ENCODE measurements around the gene ZCCHC2. TPM values are rescaled to one million over a fixed set of nuclear protein-coding genes. Genes with fewer than 3 reads are reported as not detected.

Gene ZCCHC2
- total and polyA plus RNA-seq, 9 of the 15 experiments (the other 6 are each of a cell fraction or from before 2014, with no cell fraction given) = 1.0 to 9.2 (median 6.0) TPM

- TF ChIP-seq, protein P1, sequence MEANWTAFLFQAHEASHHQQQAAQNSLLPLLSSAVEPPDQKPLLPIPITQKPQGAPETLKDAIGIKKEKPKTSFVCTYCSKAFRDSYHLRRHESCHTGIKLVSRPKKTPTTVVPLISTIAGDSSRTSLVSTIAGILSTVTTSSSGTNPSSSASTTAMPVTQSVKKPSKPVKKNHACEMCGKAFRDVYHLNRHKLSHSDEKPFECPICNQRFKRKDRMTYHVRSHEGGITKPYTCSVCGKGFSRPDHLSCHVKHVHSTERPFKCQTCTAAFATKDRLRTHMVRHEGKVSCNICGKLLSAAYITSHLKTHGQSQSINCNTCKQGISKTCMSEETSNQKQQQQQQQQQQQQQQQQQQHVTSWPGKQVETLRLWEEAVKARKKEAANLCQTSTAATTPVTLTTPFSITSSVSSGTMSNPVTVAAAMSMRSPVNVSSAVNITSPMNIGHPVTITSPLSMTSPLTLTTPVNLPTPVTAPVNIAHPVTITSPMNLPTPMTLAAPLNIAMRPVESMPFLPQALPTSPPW (CRISPR knock-in tag; IDR thresholded peaks at IDR 0.05) = no peak
- peak; percentile 8; the same call in 1 of the 2 replicates for TF ChIP-seq CBFA2T3 (IDR thresholded peaks at IDR 0.05)
- TF ChIP-seq, protein P2, sequence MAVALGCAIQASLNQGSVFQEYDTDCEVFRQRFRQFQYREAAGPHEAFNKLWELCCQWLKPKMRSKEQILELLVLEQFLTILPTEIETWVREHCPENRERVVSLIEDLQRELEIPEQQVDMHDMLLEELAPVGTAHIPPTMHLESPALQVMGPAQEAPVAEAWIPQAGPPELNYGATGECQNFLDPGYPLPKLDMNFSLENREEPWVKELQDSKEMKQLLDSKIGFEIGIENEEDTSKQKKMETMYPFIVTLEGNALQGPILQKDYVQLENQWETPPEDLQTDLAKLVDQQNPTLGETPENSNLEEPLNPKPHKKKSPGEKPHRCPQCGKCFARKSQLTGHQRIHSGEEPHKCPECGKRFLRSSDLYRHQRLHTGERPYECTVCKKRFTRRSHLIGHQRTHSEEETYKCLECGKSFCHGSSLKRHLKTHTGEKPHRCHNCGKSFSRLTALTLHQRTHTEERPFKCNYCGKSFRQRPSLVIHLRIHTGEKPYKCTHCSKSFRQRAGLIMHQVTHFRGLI (CRISPR knock-in tag; IDR thresholded peaks at IDR 0.05) = no peak
- peak; percentile 30; the same call in 1 of the 2 replicates for TF ChIP-seq TCF3 (CRISPR knock-in tag; IDR thresholded peaks at IDR 0.05)
- TF ChIP-seq THRB (CRISPR knock-in tag; conservative IDR thresholded peaks at IDR 0.05) = no peak
- no peak for TF ChIP-seq DIDO1 (tag; IDR thresholded peaks at IDR 0.05; ENCODE audit: low read depth)
- TF ChIP-seq TFAP4 (CRISPR knock-in tag; IDR thresholded peaks at IDR 0.05; ENCODE audit: borderline replicate concordance) = 0 out of 2 replicates have a peak, but pooled peaks have one; percentile 24
- no peak for TF ChIP-seq ZNF75A (CRISPR knock-in tag; IDR thresholded peaks at IDR 0.05)
- TF ChIP-seq, protein P3, sequence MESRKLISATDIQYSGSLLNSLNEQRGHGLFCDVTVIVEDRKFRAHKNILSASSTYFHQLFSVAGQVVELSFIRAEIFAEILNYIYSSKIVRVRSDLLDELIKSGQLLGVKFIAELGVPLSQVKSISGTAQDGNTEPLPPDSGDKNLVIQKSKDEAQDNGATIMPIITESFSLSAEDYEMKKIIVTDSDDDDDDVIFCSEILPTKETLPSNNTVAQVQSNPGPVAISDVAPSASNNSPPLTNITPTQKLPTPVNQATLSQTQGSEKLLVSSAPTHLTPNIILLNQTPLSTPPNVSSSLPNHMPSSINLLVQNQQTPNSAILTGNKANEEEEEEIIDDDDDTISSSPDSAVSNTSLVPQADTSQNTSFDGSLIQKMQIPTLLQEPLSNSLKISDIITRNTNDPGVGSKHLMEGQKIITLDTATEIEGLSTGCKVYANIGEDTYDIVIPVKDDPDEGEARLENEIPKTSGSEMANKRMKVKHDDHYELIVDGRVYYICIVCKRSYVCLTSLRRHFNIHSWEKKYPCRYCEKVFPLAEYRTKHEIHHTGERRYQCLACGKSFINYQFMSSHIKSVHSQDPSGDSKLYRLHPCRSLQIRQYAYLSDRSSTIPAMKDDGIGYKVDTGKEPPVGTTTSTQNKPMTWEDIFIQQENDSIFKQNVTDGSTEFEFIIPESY (CRISPR knock-in tag; IDR thresholded peaks at IDR 0.05) = no peak
- Histone ChIP-seq H3K27me3 (ENCODE audit: control insufficient read depth in 2 of 2, insufficient read depth in 2 of 2, low read length in 2 of 2) (no peaks in the 10 kb centered on the region), H4K20me1 (replicated peaks; ENCODE audit: control insufficient read depth, insufficient read depth, low read length) (no peaks in the 10 kb centered on the region), H3K9me3 (replicated peaks; ENCODE audit: control insufficient read depth, insufficient read depth, low read depth, low read length) (no peaks in the 10 kb centered on the region), H3K4me3 (no peak overlapping the region), H3K27ac (ENCODE audit: extremely low read depth, low read depth, low read length) (0 out of 3 replicates have a peak overlapping the region, but pooled peaks have one; percentile 28), H3K4me1 (replicated peaks in 1 of 2; ENCODE audit: control insufficient read depth in 2 of 2, insufficient read depth in 2 of 2, low read length in 2 of 2) (peaks cover 0 to 14% of the 10 kb centered on the region in 2 experiments; a peak in 3 of 5 replicates), H3K9me1 (ENCODE audit: control insufficient read depth, insufficient read depth, low read length) (no peaks in the 10 kb centered on the region), H3K79me2 (ENCODE audit: control insufficient read depth, insufficient read depth, low read length) (no peaks in the 10 kb centered on the region), H2AFZ (ENCODE audit: low read depth, low read length) (no peak overlapping the region), H3K9ac (ENCODE audit: insufficient read depth in 1 of 2, low read depth in 2 of 2, low read length in 2 of 2) (no peak overlapping the region), H3K4me2 (ENCODE audit: insufficient read depth, low read length) (no peak overlapping the region), H3K36me3 (ENCODE audit: control insufficient read depth, insufficient read depth, low read length) (peaks cover 38% of the 10 kb centered on the region; the same call in 2 of the 3 replicates)
- no TSS peak for BruUV-seq (replicated peaks)
- ATAC-seq = no peak
- DNase-seq (ENCODE audit: extremely low read depth in 1 of 4, low spot score in 3 of 4) = peak in 2 of 4 experiments; percentile 5 to 19
- CTCF ChIA-PET (ENCODE audit: low intra/inter-chr PET ratio) = interaction anchor here (0.6 kb wide), 1 partner anchor 130 kb away, joined by 4 read pairs; no protein-coding TSS in a partner anchor
- POLR2A ChIA-PET = interaction anchor here (0.5 to 0.7 kb wide), 2 partner anchors 69 to 149 kb away, joined by 3 to 5 read pairs; no protein-coding TSS in a partner anchor
- intact Hi-C loops (cut with micrococcal nuclease) (no loop called here), in situ Hi-C loops (cut with MboI) (no loop called here)
- 59% methylated on average over 6 of the region's 6 CpGs for WGBS (ENCODE audit: insufficient coverage, low coverage, missing lambda C conversion rate)
- FAIRE-seq = no peak
Observed at GRCh38 chr18:62558015-62558663, 35.3 kb downstream of the ZCCHC2 start.

All from K562 (cell line).